ENCODE measurements around the gene WNT1.

WNT1 gene

DNA sequence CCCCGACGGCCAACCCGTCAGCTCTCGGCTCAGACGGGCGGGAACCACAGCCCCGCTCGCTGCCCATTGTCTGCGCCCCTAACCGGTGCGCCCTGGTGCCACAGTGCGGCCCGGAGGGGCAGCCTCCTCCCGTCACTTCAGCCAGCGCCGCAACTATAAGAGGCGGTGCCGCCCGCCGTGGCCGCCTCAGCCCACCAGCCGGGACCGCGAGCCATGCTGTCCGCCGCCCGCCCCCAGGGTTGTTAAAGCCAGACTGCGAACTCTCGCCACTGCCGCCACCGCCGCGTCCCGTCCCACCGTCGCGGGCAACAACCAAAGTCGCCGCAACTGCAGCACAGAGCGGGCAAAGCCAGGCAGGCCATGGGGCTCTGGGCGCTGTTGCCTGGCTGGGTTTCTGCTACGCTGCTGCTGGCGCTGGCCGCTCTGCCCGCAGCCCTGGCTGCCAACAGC is at the start of gene WNT1:
WNT1 (plus strand) TSS at position 32 of the 450 bp plus-strand sequence; CDS start at position 361, 329 bp downstream.
- DNase-seq = no peak

- no peak for DNase-seq
Observed at GRCh38 chr12:48929551-48929950, 48.6 kb upstream of the WNT1 start.

DNA sequence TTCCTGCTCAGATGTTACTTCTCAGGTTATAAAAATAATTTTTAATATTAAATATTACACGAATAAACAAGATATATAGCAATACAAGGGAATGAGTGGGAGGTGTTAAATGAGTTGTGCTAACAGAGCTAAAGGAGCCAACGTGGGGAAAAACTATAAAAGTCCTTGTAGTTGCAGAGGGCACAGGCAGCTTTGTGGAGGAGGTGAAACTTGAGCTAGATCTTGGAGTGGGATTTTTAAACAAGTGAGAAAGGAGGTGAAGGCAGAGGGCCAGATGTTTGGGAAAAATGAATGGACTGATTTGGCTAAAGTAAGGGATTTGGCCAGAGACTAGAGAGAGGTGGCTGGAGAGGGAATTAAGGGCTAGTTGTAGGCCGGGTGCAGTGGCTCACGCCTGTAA is 47.6 kb upstream of the WNT1 start:
- no peak for DNase-seq

DNA sequence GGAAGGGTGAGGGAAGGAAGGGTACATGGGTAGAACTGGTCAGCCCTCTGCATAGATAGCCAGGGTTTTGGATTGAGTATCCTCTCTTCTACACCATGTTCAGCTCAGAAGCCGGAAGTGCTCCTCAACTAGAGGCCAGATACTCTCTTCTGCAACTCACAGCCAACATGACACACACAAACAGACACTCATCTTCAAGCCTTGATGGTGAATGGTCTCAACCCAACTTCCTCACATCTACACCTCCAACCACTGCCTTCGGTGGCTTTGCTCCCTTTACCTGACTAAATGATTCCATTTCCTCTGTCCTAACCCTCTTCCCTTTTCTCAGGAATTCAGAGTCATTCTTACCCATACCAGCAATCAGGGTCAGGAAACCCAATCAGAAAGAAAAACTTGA is 45.2 kb upstream of the WNT1 start:
- DNase-seq = no peak

- no peak for DNase-seq
Observed at GRCh38 chr12:48933664-48934311, 44.3 kb upstream of the WNT1 start.

DNA sequence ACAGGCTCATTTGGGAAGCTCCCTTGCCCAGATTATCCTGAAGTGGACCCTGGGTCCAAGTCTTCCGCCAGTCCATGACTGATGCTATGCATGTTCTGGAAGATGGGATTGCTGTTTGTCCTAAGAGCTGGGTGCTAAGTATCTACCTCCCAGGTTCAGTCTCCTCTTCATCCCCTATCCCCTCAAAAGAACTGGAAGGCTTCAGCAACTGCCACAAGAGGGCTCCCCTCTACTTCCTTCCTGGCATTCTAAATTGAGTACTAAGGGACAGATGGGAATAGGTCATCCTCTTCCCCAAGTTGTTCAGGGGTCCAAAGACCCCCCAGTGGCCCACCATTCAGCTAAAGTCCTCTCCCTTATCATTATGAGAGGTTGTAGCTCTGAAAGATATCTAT is 43.8 kb upstream of the WNT1 start:
- DNase-seq = no peak

DNA sequence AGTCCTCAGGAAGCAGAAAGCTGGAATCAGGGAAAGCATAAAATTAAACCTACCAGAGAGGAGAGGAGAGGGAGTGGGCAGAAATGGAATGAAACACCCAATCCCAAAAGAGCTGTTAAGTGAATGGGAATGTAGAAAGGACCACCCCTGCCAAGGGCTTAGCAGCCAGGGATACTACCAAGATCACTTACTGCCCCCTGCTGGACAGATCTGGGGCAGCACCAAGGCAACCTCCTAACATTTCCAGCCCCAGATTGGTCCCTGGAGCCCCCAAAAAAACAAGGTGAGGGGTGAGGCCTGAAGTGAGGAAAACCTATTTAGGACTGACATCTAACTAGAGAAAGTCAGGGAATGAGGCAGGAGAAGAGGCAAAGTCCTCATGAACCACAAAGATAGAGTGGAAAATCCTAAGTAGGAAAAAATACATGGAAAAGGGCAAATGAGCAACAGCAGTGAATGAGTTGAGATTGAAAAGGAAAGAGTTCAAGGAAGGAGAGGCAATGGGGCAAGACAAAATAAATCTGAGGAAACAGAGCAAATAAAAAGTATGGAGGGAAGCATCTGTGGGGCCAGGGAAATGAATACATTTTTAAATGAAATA is 41.6 kb upstream of the WNT1 start:
- peak; percentile 95 for DNase-seq

DNA sequence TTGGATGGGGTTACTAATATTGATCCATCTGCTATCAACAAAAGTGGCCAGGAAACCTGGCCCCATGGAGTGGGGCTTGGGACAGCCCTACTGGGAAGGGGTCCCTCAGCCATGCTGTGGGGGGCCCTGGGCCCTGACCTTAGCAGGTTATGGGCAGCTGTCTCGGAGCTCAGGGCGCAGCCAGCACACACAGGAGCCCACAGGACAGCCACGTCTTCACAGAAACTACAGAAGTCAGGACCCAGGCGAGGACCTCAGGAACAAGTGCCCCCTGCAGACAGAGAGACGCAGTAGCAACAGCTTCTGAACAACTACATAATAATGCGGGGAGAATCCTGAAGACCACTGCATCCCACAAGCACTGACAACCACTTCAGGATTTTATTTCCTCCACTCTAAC is 41.0 kb upstream of the WNT1 start:
- DNase-seq = no peak

GRCh38 chr12:48938805-48939204 is 39.3 kb upstream of the WNT1 start:
- no peak for DNase-seq

DNA sequence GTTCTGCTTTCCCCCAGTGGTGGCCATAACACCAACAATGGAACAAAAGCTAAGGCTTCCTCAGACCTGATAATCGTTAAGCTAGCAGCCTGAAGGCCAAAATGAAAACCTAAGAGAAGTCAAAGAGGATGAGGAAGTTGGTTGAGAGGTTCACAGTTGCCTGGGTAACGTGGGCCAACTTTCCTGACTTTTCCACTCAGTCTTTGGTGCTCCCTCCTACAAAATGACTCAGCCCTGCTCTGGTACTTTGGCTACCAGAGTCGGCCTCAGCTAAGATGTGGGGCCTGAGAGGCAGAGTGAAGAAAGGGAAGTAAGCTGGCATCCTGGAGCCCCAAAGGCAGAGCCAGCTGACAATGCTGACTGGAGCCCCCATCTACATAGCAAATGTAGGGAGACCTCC is 37.9 kb upstream of the WNT1 start:
- DNase-seq = no peak

GRCh38 chr12:48943221-48943620 is 34.9 kb upstream of the WNT1 start:
- DNase-seq = no peak

DNA sequence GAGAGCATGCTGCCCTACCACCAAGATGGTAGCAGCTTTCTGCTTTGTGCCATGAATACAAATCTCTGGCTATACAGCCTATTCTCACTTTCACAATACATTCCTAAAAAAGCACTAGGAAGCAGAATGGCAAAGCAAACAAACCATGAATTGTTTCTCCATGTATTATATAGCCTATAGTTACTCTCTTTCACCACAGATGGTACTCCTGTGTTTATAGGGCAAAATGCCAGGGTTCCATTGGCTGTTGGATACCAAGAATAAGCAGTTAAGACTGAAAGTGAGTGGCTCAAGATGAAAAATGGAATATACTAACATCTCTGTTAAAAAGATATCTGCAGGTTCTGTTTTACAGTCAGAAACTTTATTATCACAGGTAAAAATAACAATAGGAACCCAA is 31.9 kb upstream of the WNT1 start:
- no peak for DNase-seq

- DNase-seq = no peak
Observed at GRCh38 chr12:48946943-48947342, 31.2 kb upstream of the WNT1 start.

- DNase-seq = no peak
Observed at GRCh38 chr12:48947727-48948126, 30.4 kb upstream of the WNT1 start.

- DNase-seq = no peak
Observed at GRCh38 chr12:48952691-48953090, 25.4 kb upstream of the WNT1 start.

DNA sequence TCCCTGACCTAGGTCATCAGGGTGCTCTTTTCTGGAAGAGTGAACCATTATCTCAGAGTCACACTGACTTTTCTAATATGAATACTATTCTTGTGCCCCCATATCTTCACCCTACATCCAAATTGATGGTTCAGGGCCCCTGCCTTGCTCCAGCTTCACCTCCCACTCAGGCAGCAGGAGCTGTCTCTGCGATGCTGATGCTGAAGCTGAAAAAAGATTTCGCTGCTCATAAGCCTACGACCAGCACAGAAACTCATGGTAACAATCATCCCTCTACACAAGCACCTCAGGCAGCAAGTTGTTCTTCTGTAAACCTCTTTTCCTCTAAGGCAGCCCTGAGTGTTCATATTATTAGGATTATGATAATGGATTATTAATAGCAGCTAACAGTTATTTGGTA is 24.1 kb upstream of the WNT1 start:
- DNase-seq = no peak

DNA sequence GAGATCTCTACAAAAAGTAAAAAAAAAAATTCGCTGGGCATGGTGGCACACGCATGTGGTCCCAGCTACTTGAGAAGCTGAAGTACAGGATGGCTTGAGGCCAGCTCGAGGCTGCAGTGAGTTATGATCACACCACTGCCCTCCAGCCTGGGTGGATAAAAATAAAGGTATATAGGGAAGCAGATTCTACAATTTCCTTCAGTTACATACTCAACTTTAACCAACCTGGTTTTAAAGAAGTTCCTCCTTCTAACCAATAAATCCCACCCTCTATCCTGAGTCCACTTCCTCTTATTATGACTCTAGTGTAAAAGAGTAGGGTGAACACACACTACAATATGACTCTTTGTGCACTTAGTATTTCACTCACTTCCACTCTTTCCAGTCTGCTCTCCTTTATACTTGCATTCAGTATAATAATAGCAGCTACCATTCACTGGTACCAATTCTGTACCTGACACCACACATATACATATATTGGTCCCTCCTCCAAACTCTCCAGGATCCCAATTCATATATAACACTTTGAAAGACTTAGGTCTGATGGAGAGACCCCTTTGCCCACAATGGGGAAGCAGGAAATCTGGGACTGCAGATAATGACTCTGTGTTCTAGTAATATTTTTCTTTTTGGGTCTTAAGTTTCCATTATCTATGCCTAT is 23.2 kb upstream of the WNT1 start:
- no peak for DNase-seq

DNA sequence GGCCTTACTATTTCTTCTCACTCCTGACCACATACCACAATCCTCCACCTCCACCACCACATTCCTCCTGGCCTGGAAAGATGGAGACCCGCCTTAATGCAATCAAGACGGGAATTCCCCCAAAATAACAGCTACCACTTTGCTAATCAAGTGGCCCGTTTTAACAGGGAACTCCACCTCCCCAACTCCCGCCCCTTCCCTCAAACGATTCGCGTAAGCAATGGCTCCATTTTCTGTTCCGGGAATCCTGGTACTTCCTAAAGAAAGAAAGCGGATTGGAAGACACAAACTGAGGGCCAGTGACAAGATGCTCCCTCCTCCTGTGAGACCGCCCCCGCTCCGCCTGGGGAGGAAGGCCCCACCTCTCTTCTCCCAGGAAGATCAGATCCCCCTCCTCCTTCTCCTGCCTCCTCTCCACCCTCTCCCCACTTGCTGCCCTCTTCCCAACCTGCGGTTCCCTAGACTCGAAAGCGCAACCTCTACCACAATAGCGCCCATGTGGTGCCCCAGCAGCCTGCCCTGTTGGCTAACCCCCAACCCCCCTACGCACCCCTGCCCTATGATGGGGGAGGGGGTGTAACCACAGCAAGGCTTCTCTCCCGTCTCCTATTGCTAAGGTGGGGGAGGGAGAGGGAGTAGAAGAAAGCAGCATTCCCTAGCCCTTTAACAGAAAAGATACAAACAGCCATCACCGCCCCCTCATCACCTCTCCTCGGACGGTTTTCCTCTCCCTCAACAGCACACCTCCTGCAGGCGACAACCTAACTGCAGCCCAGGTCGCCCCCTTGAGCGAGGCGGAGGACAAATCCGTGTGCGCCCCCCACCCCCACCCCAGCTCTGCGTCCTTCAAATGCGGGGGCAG is 21.6 kb upstream of the WNT1 start:
- DNase-seq = no peak

GRCh38 chr12:48957141-48958048 is 20.7 kb upstream of the WNT1 start, which contains the start of gene ARF3:
Gene ARF3 (minus strand): TSS chr12:48957487. CDS start chr12:48941095, 16,392 bp downstream.
- DNase-seq = peak; percentile 96

- DNase-seq = no peak
Observed at GRCh38 chr12:48958049-48958388, 20.1 kb upstream of the WNT1 start.

- no peak for DNase-seq
Observed at GRCh38 chr12:48960834-48961233, 17.3 kb upstream of the WNT1 start.

DNA sequence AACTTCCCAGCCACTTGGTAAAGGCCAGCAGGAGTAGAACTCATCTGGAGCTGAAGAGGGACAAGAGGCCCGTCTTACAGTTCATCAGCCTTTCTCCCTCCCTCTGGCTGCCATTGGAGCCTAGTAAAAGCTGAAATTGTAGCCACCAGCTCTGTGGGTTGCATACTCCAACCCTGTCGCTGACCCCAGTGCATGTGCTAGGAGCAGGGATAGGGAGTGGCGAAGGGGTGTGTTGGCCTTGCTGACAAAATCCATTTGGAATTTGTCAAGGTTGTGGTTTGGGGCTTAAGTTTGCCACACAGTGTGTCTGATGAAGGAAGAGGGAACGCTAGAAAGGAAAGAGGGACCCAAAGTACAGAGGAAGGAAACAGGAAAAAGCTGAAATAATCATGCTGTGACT is 16.8 kb upstream of the WNT1 start:
- no peak for DNase-seq
